SK-N-SH (cell line): ENCODE measurements around the gene DDX21.

ENCODE experiments used
- CHD2 ChIP-seq: fragments of 150-350 bp; IDR thresholded peaks from 2 replicates; pipeline ENCODE4 v1.6.1; 2018; ENCODE audit warnings: low read length; ENCODE audit not compliant: partially characterized antibody
- EP300 ChIP-seq, 2 experiments: IDR thresholded peaks; 2 replicates each; pipeline versions ENCODE4 v1.4.0 to v1.6.1; 2012; ENCODE audit warnings: borderline replicate concordance in 1 of 2, low read depth in 1 of 2, low read length in 1 of 2
- GABPA ChIP-seq: IDR thresholded peaks from 2 replicates; pipeline ENCODE4 v1.4.0; 2012; ENCODE audit warnings: low read depth, mild to moderate bottlenecking
- JUND ChIP-seq: IDR thresholded peaks from 2 replicates; pipeline ENCODE4 v1.4.0; 2012
- MEF2A ChIP-seq: IDR thresholded peaks from 2 replicates; pipeline ENCODE4 v1.4.0; 2012; ENCODE audit warnings: low read depth, borderline replicate concordance
- NRF1 ChIP-seq: IDR thresholded peaks from 2 replicates; pipeline ENCODE4 v1.6.1; 2012; ENCODE audit warnings: low read depth, mild to moderate bottlenecking, low read length
- POLR2AphosphoS5 ChIP-seq: IDR thresholded peaks from 2 replicates; pipeline ENCODE4 v1.6.1; 2012; ENCODE audit warnings: low read depth, low read length
- TAF1 ChIP-seq: IDR thresholded peaks from 2 replicates; pipeline ENCODE4 v1.6.1; 2012; ENCODE audit warnings: low read depth, mild to moderate bottlenecking, low read length, moderate library complexity, borderline replicate concordance
- YY1 ChIP-seq: IDR thresholded peaks from 2 replicates; pipeline ENCODE4 v1.4.0; 2012; ENCODE audit warnings: low read depth, mild to moderate bottlenecking
- TF ChIP-seq, protein P1 (sequence below): fragments of 200-600 bp; sonication (generic); IDR thresholded peaks from 2 replicates; pipeline ENCODE4 v1.6.1; 2017; ENCODE audit warnings: antibody characterized with exemption, mild to moderate bottlenecking, moderate library complexity
- TF ChIP-seq, protein P2 (sequence below): IDR thresholded peaks from 2 replicates; pipeline ENCODE4 v1.6.1; 2012; ENCODE audit warnings: mild to moderate bottlenecking, low read depth, low read length, moderate library complexity
- TF ChIP-seq, protein P3 (sequence below): IDR thresholded peaks from 2 replicates; pipeline ENCODE4 v1.4.0; 2012; ENCODE audit warnings: low read depth
- TF ChIP-seq, protein P4 (sequence below): IDR thresholded peaks from 2 replicates; pipeline ENCODE4 v1.4.0; 2012; ENCODE audit warnings: low read depth, borderline replicate concordance

DNA sequence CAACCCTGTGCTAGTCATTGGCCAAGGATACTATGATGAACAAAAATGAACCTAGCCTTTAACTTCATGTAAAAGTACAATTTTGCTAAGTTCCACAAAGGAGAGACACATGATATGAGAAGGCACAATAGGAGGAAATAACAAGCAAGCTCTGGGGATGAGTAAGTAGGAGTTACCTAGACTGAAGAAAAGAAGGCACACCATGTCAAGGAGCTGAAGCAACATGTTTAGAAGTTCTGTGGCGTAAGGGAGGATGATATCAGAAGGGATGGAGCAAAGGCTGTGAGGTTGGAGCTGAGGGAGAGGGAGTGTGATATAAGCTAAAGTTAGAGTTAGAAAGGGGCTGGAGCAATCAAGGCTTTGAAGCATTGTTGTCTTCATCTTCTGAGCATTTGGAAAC, 58.2 kb downstream of the DDX21 start:
- TF ChIP-seq, protein P1, sequence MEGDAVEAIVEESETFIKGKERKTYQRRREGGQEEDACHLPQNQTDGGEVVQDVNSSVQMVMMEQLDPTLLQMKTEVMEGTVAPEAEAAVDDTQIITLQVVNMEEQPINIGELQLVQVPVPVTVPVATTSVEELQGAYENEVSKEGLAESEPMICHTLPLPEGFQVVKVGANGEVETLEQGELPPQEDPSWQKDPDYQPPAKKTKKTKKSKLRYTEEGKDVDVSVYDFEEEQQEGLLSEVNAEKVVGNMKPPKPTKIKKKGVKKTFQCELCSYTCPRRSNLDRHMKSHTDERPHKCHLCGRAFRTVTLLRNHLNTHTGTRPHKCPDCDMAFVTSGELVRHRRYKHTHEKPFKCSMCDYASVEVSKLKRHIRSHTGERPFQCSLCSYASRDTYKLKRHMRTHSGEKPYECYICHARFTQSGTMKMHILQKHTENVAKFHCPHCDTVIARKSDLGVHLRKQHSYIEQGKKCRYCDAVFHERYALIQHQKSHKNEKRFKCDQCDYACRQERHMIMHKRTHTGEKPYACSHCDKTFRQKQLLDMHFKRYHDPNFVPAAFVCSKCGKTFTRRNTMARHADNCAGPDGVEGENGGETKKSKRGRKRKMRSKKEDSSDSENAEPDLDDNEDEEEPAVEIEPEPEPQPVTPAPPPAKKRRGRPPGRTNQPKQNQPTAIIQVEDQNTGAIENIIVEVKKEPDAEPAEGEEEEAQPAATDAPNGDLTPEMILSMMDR, result no peak
- TF ChIP-seq YY1 (no peak), EP300 (IDR thresholded peaks at IDR 0.05; ENCODE audit: borderline replicate concordance in 1 of 2, low read depth in 1 of 2, low read length in 1 of 2) (no peak), POLR2AphosphoS5 (no peak), TAF1 (no peak), NRF1 (no peak), CHD2 (no peak), GABPA (no peak), MEF2A (no peak), JUND (no peak)
- TF ChIP-seq, protein P2, sequence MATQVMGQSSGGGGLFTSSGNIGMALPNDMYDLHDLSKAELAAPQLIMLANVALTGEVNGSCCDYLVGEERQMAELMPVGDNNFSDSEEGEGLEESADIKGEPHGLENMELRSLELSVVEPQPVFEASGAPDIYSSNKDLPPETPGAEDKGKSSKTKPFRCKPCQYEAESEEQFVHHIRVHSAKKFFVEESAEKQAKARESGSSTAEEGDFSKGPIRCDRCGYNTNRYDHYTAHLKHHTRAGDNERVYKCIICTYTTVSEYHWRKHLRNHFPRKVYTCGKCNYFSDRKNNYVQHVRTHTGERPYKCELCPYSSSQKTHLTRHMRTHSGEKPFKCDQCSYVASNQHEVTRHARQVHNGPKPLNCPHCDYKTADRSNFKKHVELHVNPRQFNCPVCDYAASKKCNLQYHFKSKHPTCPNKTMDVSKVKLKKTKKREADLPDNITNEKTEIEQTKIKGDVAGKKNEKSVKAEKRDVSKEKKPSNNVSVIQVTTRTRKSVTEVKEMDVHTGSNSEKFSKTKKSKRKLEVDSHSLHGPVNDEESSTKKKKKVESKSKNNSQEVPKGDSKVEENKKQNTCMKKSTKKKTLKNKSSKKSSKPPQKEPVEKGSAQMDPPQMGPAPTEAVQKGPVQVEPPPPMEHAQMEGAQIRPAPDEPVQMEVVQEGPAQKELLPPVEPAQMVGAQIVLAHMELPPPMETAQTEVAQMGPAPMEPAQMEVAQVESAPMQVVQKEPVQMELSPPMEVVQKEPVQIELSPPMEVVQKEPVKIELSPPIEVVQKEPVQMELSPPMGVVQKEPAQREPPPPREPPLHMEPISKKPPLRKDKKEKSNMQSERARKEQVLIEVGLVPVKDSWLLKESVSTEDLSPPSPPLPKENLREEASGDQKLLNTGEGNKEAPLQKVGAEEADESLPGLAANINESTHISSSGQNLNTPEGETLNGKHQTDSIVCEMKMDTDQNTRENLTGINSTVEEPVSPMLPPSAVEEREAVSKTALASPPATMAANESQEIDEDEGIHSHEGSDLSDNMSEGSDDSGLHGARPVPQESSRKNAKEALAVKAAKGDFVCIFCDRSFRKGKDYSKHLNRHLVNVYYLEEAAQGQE, result no peak
- TF ChIP-seq, protein P3, sequence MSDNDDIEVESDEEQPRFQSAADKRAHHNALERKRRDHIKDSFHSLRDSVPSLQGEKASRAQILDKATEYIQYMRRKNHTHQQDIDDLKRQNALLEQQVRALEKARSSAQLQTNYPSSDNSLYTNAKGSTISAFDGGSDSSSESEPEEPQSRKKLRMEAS, result no peak
- TF ChIP-seq, protein P4, sequence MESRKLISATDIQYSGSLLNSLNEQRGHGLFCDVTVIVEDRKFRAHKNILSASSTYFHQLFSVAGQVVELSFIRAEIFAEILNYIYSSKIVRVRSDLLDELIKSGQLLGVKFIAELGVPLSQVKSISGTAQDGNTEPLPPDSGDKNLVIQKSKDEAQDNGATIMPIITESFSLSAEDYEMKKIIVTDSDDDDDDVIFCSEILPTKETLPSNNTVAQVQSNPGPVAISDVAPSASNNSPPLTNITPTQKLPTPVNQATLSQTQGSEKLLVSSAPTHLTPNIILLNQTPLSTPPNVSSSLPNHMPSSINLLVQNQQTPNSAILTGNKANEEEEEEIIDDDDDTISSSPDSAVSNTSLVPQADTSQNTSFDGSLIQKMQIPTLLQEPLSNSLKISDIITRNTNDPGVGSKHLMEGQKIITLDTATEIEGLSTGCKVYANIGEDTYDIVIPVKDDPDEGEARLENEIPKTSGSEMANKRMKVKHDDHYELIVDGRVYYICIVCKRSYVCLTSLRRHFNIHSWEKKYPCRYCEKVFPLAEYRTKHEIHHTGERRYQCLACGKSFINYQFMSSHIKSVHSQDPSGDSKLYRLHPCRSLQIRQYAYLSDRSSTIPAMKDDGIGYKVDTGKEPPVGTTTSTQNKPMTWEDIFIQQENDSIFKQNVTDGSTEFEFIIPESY, result no peak
